ENCODE results near the gene SCGB3A1. TPM values are rescaled to one million over a fixed set of nuclear protein-coding genes. Genes with fewer than 3 reads are reported as not detected.

Gene SCGB3A1
- total RNA-seq, 1 experiment from 2014 or later, result not detected

DNA sequence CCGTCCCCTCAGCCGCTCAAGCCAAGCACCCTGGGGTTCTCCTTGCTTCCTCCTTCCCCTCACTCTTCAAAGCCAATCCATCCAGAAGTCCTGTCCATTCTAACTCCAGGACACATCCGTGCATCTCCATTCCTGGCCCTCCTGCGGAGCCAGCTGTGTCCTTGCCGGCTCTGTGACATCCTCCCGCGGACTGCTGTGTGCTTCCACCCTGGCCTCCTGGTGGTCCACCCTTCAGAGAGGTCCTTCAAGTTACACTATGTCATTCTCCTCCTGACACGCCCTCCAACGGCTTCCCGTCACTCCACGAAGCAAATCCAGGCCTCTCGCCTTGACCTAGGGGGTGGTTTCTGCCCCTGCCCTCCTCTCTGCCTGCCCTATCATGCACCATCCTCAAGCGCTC is 13.0 kb upstream of the SCGB3A1 start:
- Histone ChIP-seq H4K8ac (replicated peaks; ENCODE audit: insufficient read length, low read depth, low read length) (no peak overlapping the region), H2AK5ac (ENCODE audit: insufficient read length, low read length) (no peak overlapping the region), H3K27ac (ENCODE audit: insufficient read length, low read depth, low read length) (no peak overlapping the region), H3K23me2 (ENCODE audit: insufficient read length, low read depth, low read length, poor library complexity, severe bottlenecking) (no peaks in the 10 kb centered on the region), H3K4me2 (ENCODE audit: insufficient read depth, insufficient read length, low read length) (no peak overlapping the region), H3K9ac (ENCODE audit: extremely low read depth, insufficient read length, low read length) (no peak overlapping the region), H2BK15ac (ENCODE audit: low read depth, low read length) (no peak overlapping the region), H2BK120ac (ENCODE audit: low read depth, low read length, poor library complexity, severe bottlenecking) (no peak overlapping the region), H4K91ac (ENCODE audit: insufficient read length, low read depth, low read length) (no peak overlapping the region), H3K4ac (ENCODE audit: low read depth, low read length) (no peak overlapping the region), H4K5ac (ENCODE audit: insufficient read length, low read depth, low read length) (no peak overlapping the region), H3K27me3 (ENCODE audit: insufficient read depth, low read length) (no peaks in the 10 kb centered on the region), H3T11ph (ENCODE audit: low read length) (no peak overlapping the region), H2AFZ (ENCODE audit: low read length) (no peak overlapping the region), H3K79me1 (ENCODE audit: insufficient read depth, low read depth, low read length, poor library complexity, severe bottlenecking) (no peaks in the 10 kb centered on the region), H3K23ac (ENCODE audit: insufficient read length, low read depth, low read length) (no peak overlapping the region), H3K79me2 (ENCODE audit: insufficient read depth, low read length) (no peaks in the 10 kb centered on the region), H2BK20ac (ENCODE audit: low read depth, low read length, poor library complexity, severe bottlenecking) (no peak overlapping the region), H3K14ac (ENCODE audit: insufficient read depth, low read length) (no peak overlapping the region), H3K4me1 (ENCODE audit: insufficient read depth, low read length) (no peaks in the 10 kb centered on the region), H4K20me1 (ENCODE audit: control insufficient read depth, insufficient read depth, insufficient read length) (no peaks in the 10 kb centered on the region), H2BK5ac (ENCODE audit: insufficient read length, low read length) (no peak overlapping the region), H2BK12ac (ENCODE audit: insufficient read length, low read depth, low read length) (no peak overlapping the region), H3K9me3 (ENCODE audit: control insufficient read depth, low read depth, low read length) (no peaks in the 10 kb centered on the region), H3K56ac (ENCODE audit: insufficient read length, low read depth, low read length) (no peak overlapping the region), H3K18ac (ENCODE audit: insufficient read length, low read depth, low read length) (no peak overlapping the region)
- peaks cover 0 to 6% of the 10 kb centered on the region in 2 experiments; a peak in 3 of 4 replicates for H3K4me1 Mint-ChIP-seq
- H3K27me3 Mint-ChIP-seq (ENCODE audit: low read depth), result peaks cover 4% of the 10 kb centered on the region; the same call in 1 of the 2 replicates
- WGBS (ENCODE audit: extremely low coverage, insufficient read length, low lambda C conversion rate), result no CpG with 5 or more reads among the region's 13 CpGs
- no peak overlapping the region for H3K27ac Mint-ChIP-seq
- H3K4me3 Mint-ChIP-seq, result no peak overlapping the region; a peak in 1 of 5 replicates
- TF ChIP-seq CTCF (conservative IDR thresholded peaks at IDR 0.05), result no peak
- no peaks in the 10 kb centered on the region; a peak in 1 of 5 replicates for H3K9me3 Mint-ChIP-seq
- H3K36me3 Mint-ChIP-seq (ENCODE audit: insufficient read depth in 1 of 3, low read depth in 3 of 3), result no peaks in the 10 kb centered on the region
- no peak for DNase-seq
